KBM-7 (cell line): ENCODE data around the gene SORCS3.

Source experiments
- DNase-seq: peaks from one replicate; pipeline ENCODE4 v3.0.0-alpha.2; 2015
- in situ Hi-C: fragments of 300-500 bp; cut with MboI; formaldehyde crosslinking; loops from 2 replicates; pipeline ENCODE4 v1.14.3; 2020; ENCODE audit warnings: low sequenced_read_pairs, low pct_unique_long_range_greater_than_20kb, mixed read lengths

SORCS3 gene

DNA sequence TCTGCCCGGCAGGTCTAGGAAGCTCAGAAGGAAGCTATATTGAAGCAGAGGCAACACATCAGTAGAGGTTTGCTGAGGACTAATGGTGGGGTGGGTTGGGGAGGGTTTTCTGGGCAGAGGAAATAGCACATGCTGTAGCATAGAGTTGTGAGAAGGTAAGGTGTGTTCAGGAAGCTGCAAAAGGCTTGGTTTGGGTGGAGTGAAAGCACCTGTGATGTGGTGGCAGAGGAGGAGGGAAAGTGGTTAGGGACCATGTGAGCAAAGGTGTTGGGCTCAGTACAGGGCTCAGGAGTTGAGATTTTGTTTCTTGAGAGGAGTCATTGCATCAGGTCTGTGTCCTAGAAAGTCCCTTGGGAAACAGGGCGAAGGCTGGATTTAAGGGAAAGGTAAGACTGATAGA, 294.6 kb downstream of the SORCS3 start:
- no peak for DNase-seq
- in situ Hi-C loops: no loop called here

DNA sequence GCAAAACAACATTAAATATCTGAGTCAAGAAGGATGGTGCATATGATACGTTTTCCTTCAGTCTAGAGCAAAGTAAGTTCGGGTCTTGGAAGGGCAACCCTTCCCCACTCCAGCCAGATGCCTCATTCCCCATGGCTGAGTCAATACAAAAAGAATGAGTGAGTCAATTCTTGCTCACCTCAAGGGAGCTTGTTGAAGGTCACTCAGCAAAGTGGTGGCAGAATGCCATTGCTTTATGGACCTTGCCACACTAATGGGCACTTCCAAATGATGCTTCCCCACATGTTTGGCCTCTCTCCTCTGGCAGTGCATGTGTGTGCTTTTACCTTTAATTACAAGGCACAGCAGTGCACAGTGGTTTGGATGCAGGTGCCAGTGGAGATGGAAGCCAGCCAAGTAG, 296.5 kb downstream of the SORCS3 start:
- no peak for DNase-seq
- in situ Hi-C loops: no loop called here

DNA sequence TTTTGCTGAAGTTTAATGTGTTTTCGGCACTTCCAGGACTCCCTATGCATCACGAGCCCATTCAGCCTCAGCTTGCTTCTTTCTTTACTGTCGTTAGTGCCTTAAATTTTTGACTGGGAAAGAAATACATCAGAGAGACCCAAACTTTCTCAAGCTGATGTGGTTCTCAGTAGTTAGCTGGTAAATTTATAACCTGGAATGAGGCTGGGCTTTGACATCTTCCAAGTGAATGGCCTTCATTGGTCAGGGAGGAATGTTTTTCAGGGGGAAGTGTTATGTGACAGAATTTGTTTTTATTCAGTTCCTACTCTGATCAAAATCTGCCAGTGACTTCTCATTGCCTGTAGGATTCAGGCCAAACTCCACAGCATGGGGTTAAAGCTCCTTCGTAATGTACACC, 296.9 kb downstream of the SORCS3 start:
- in situ Hi-C loops: no loop called here
- DNase-seq: no peak

DNA sequence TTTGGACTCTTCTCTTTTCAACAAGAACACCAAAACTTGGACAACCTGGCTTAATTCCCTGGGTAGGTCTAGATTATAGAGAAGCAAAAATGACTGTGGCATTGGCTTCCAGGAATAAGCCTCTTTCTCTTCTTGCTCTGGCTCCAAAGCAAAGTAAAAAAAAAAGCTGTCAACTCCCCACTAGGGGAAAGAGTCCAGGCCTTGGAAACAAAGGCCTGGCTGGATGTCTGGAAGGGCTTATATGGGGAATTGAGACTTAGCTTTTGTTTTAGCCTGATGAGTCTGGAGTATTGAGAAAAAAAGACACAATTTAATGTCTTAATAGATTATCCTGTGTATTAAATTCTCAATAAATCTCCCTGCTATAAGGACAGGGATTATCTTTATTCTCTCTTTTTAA, 300.6 kb downstream of the SORCS3 start:
- no peak for DNase-seq
- in situ Hi-C loops: no loop called here

DNA sequence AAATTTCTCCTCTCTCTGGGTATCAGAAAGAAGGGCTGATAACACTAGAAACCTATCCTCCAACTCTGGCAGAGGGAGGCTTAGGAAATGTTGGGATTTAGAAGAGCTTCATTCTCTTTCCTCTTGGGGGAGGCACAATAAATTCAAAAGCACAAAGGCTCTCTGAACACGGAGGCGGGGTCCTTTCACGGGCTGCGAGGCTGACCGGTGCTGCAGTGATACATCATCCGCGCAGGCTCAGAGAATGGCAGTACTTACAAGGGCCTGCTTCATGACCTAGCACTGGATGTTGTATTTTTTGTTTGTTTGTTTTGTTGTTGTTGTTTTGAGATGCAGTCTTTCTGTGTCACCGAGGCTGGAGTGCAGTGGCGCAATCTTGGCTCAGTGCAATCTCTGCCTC, 306.2 kb downstream of the SORCS3 start:
- DNase-seq: no peak
- in situ Hi-C loops: no loop called here

DNA sequence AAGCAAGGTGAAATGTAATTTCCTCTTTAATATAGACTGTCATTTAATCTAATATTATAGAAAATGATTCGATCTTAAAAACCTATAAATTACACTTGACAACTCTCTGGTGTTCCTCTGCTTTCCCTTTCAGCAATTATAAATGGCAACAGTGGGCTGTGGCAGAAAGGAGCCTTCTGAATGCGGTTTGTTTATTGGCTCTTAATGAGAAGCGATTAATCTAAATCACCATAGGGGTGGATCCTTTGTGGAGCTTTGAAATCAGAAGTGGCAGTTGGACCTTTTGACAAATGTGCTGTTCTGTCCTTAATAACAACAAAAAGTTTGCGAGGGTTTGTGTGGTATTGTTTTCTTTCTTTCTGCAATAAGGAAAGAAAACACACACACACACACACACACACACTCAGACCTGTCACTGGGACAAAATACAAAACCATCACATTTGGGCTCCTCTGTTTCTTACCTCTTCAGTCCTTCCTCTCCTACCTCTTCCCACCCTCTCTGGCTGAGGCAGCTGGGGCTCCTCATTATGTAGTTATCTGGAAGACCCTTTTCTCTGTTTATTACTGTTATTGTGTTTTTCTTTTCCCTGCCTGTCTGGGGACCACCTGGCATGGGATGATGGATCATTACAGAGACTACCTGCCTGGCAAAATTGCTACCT, 316.2 kb downstream of the SORCS3 start:
- no peak for DNase-seq
- in situ Hi-C loops: no loop called here

DNA sequence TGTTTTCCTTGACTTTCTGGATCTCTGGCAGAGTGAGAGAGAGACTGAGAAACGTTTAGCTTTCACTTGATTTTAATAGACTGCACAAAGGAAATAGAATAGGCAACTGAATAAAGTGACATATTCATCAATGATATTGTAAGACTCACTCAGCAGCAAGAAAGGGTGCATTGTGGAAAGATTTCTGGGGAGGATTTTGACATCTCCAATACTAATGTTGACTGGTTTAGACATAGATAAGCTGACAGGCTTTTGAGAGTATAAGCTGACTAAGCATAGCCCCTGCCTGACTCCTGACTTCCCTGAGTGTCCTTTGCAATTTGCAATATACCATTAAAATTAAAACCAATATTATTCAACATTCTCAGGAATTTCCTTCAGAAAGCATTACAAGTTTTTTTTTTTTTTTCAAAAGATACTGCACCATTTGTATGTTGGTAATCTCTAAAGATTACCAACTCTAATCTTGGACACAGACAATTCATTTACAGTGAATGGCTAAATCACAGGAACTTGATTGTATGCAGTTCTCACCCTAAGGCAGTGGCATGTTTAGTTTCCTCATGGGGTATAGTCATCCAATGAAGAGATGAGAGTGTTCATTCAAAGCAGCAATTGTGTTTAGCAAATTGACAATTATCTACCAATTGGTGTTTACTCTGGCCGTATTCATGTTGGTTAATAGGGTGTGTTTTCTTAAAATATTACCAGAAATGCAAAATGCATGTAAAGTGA, 325.6 kb downstream of the SORCS3 start:
- in situ Hi-C loops: no loop called here
- no peak for DNase-seq

DNA sequence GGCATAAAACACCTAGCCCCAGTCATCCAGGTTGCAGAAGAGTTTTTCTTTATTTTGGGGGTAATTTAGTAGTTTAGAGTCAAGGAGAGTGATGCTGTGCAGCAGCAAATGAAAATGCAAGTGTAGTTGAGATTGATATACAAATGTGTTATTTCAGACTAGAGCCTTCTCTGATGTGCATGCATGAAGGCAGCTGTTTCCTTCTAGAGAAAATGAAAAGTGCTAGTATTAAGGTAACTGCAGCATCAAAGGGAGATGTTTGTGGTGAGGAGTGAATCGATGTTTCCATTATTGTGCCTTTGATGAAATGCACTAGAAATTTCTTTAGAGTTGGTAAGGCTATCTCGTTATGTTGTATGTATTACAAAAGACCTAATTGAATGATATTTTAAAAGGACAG, 339.3 kb downstream of the SORCS3 start:
- DNase-seq: no peak
- in situ Hi-C loops: no loop called here

DNA sequence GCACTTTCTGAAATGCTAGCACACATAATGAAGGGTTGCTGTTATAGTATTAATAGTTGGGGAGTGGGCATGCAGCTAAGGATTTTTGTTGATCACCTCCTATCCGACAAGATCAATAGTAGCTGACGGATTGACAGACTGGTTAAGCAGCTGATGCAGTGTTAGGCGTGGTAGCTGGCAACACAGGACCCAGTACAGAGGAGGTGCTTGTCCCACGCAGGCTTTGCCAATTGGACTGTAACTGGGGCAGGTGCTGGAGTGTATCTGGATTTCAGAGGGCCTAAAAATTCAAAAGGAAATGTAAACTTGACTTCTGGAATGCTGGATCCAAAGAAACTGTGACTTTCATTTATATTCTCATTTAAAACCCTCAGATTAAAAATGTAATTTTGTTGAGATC, 340.9 kb downstream of the SORCS3 start:
- no peak for DNase-seq
- in situ Hi-C loops: no loop called here

DNA sequence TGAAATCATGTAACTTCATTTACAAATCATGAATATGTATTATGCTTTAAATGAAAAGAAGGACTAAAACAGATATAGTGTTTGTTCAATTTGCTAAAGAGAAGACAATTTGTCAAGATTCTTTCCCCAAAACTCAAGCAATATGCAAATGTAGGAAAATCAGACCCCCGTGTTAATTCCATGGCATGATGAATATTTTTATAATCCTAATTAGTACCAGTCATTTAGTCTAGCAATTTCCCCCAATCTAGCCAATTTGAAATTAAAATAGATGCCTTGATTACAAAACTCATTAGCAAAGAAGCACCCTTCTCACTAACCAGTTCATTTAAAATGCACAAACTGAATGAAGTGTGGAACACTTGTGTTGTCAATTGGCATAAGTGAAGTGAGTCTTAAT, 347.6 kb downstream of the SORCS3 start:
- in situ Hi-C loops: no loop called here
- DNase-seq: no peak

DNA sequence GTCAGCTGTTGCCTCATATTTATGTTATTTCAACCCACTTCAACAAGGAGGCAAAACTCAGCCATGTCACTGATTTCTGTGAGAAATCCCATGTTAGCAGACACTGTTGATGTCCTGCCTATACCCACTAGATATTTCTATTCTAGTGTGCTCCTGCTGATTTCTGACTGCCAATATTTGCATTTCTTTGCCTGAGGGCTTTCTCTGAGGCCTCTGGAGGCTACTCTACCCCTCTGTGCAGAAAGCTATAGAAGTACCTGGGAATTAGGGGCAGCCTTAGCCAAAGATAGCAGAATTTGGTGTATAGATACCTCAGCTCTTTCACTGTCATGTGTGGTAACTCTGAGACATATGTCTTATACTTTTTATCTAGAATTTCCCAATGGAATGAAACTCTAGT, 348.8 kb downstream of the SORCS3 start:
- in situ Hi-C loops: no loop called here
- DNase-seq: no peak

DNA sequence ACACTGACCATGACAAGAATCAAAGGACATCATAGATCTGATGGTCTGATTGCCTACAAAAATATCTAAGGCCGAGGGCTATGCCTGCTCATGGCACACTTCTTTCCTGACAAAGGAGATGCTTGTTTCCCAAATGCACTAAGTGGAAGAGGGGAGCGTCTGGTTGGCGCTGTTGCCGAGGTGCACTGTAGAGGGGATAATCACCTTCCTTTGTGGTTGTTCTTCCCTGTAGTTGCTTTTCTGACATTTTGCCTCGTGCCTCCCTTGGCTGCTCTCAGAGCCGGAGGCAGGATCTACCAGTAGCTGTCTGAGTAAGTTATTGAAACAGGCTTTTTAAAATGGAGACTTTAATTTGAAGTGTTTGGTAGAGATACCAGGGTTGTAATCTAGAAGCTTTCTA, 352.0 kb downstream of the SORCS3 start:
- in situ Hi-C loops: no loop called here
- no peak for DNase-seq

DNA sequence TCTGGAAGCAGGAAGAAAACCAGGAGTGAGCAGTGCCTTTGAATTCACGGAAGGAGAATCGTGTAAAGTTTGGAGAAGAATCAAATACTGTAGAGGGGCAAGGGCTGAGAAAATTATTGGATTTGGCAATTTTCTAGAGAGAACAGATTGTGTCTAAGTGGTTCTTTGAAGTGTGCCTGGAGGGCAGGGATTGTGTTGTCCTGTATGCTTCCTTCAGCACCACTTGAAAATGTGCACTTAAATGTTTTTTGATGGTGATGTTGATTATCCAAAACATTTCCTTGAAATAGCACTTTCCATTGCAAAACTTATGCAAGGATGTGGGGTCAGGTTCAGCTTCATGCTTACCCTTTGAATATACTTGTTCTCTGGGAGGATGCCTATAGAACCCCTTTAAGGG, 360.2 kb downstream of the SORCS3 start:
- no peak for DNase-seq
- in situ Hi-C loops: no loop called here

DNA sequence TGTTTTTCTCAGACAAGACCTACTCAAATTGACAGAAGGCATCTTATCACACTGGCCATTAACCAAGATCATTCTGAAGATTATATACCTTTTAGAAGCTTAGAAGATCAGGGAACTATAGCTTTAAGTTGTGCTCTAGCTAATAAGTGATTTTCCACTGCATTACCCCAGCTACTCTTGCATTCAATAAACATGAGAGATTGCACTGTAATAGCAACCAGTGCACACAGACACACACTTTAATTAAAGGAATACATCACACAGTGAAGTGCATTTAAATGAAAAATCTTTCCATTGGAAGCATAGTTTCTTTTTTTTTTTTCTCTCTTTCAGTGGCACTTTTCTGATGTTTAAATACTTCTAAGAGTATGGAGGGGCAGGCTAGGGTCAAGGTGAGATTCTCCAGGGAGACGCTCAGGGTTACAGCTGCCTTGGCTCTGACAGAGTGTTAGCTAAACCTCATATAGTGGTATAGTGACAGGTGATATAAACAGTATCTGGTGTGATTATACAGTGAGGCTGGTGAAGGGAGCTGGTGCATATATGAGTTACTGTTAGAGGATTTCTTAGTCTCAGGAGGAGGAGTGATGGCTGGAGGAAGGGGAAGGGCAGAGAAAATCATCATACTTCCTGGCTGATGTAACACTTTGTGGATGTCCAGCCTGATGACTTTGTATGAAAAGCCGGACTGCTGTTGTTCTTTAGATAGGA, 369.5 kb downstream of the SORCS3 start:
- no peak for DNase-seq
- in situ Hi-C loops: no loop called here

DNA sequence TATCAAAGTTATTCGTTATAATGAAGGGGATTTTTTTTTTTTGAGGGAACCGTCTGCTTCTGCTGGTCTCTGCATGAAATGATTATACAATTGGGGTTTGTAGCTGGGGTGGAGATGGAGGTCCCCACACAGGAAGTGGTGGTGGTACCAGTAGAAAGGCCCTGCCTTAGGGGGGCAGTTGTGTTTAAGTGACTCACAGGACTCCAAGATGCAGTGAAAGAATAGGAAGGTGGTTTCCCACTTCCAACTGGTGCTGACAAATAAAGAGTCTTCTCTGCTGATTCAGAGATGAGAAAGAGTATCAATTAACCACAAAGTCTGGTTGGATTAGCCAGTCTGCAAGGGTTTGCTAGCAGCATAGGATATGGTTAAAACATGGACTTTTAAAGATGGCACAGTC, 376.0 kb downstream of the SORCS3 start:
- no peak for DNase-seq
- in situ Hi-C loops: no loop called here

DNA sequence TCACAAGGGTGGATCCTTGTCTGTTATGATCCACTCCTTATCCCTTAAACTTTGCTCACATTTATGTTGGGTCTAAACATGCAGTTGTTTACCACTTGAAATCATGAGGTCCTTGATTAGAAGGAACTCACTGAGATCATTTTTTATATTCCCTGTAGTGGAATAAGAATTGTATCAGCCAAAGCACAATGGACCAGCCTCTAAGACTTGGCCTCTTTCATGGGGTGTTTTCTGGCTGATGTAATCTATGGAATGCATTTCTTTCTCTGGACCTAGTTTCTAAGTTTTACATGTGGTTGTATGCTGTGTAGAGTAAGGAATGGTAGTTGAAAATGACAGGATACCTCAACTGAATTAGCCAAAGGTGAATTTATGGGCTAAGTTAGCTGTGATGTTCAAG, 376.6 kb downstream of the SORCS3 start:
- in situ Hi-C loops: no loop called here

DNA sequence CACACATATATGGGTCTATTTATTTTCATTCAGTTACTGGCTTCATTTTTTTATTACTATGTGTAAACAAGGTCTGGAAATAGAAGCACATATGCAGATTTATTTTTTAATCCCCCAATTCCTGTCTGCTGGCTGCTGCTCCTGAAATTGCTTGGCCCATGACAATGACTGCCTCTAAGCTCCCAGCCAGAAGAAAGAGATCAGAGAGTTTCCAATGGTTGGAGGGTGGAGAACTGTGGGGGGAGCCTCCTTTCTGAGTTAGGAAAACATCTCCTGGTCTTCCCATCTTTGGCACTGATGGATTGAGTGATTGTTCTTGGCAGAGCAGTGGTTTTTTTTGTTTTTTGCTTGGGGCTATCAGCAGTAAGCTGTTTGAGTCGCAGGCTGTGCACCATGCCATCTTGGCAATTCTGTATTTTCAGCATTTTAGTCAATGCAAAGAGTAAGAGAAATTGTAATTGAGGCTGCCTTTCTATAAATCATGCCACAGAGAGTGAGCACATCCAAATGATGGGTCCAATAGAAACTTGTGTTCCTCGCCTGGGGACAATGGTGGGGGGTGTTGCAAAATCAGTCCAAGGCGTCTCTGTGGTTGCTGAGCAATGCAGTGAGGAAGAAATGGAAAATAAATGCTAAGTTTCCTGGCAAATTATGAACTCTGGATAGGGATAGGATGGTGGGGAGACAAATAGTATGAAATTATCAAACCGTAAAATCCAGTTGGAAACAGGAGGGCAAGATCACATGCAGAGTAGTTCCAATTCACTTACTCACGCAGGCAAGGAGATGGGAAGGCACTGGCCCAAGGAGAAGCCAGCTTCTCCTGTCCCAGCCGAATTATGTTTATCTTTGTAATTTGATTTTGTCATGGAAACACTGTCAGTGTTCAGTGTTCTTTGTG, 382.4 kb downstream of the SORCS3 start:
- in situ Hi-C loops: no loop called here
- no peak for DNase-seq

More for the DNA sequence above, 376.6 kb downstream of the SORCS3 start:
- no peak for DNase-seq

DNA sequence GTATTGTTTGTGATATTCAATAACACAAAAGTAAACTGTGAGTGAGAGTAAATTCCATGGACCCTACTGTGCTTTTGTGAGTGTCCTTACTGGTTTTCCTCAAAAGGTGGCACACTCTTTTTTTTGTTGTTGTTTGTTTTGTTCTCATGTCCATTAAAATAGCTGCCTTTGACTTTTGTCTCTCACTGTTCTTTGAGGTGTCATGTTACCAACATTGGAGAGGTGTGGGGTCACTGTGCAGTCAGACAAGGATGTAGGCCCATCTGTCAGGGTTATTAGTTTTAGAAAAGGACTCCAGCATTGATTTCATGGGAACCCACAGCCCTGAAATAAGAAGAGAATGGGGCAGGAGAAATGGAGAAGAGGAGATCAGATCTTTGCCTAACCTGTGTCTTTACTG, 383.1 kb downstream of the SORCS3 start:
- DNase-seq: no peak
- in situ Hi-C loops: no loop called here

DNA sequence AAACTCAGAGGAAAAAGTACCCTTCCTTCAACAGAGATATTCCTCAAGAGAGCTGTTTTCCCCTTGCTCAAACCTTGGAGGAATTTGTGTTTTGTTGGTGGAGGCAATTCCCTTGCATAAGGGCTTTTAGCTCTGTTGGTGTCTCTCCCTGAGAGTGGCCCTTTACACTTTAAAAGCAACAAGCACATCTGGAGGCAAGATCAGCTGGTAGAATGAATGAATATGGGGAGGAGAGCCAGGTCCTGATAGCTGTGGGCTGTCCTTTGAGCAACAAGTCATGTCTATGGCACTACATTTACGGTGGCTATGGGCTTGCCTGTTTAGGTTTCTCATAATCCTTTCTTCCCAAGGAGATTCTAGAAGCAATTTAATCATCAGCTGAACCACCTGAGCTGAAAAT, 384.0 kb downstream of the SORCS3 start:
- DNase-seq: no peak
- in situ Hi-C loops: no loop called here

DNA sequence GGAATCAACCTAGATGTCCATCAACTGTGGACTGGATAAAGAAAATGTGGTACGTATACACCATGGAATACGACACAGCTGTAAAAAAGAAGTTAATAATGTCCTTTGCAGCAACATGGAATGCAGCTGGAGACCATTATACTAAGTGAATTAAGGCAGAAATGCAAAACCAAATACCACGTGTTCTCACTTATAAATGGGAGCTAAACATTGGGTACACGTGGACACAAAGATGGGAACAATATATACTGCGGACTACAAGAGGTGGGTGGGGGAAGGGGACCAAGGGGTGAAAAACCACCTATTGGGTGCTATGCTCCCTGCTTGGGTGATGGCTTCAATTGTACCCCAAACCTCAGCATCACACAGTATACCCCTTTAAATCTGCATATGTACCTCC, 385.5 kb downstream of the SORCS3 start:
- in situ Hi-C loops: no loop called here
- no peak for DNase-seq
